ENCODE data around the gene NKD2.

NKD2 gene, protein sequence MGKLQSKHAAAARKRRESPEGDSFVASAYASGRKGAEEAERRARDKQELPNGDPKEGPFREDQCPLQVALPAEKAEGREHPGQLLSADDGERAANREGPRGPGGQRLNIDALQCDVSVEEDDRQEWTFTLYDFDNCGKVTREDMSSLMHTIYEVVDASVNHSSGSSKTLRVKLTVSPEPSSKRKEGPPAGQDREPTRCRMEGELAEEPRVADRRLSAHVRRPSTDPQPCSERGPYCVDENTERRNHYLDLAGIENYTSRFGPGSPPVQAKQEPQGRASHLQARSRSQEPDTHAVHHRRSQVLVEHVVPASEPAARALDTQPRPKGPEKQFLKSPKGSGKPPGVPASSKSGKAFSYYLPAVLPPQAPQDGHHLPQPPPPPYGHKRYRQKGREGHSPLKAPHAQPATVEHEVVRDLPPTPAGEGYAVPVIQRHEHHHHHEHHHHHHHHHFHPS

DNA sequence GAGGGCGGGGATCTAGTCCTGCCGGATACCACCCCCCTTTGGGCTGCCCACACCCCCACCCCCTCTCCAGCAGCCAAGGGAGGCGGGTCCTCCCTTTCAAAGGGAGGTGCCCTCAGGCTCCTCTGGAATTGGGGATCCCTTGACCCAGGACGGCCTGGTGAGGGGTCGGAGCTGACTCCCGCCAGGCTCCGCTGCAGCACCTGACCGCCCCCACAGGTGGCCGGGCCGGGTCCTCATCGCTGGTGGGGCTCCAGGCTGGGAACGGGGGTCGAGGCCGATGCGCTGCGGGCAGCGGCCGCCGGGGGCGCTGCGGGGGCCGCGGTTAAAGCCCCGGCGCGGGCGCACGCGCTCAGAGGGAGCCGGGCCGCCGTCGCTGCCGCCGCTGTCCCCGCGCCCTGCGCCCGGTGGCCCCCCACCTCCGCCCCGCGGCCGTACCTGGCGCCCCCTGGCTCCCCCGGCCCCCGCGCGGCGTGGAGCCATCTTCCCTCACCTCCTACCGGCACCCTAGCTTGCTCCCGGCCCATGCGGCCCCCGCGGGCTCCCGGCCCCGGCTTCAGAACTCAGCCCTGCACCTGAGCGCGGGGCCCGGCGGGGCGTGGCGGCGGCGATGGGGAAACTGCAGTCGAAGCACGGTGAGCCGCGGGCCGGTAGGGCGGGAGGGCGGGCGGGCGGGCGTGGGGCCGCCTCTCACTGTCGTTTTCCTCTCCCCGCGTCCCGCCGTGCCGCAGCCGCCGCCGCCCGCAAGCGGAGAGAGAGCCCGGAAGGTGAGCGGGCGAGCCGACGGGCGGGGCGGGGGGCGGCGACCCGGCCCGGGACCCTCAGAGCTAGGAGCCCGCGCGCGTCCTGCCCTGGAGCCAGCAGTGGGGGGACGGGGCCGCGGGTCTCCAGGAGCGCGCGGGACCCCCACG is at the start of gene NKD2:
Gene NKD2 (plus strand): TSS at position 352 of the 908 bp plus-strand sequence. CDS start 256 bp downstream, at position 608.
- TF ChIP-seq, protein P1, sequence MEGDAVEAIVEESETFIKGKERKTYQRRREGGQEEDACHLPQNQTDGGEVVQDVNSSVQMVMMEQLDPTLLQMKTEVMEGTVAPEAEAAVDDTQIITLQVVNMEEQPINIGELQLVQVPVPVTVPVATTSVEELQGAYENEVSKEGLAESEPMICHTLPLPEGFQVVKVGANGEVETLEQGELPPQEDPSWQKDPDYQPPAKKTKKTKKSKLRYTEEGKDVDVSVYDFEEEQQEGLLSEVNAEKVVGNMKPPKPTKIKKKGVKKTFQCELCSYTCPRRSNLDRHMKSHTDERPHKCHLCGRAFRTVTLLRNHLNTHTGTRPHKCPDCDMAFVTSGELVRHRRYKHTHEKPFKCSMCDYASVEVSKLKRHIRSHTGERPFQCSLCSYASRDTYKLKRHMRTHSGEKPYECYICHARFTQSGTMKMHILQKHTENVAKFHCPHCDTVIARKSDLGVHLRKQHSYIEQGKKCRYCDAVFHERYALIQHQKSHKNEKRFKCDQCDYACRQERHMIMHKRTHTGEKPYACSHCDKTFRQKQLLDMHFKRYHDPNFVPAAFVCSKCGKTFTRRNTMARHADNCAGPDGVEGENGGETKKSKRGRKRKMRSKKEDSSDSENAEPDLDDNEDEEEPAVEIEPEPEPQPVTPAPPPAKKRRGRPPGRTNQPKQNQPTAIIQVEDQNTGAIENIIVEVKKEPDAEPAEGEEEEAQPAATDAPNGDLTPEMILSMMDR (IDR thresholded peaks at IDR 0.05; ENCODE audit: borderline replicate concordance, control extremely low read depth, extremely low read depth, insufficient read depth, missing control alignments) = peak; percentile 46
- DNase-seq (ENCODE audit: low spot score) = peak; percentile 87
- in situ Hi-C loops (cut with MboI; ENCODE audit: low sequenced_read_pairs, unreplicated experiment) = no loop called here

DNA sequence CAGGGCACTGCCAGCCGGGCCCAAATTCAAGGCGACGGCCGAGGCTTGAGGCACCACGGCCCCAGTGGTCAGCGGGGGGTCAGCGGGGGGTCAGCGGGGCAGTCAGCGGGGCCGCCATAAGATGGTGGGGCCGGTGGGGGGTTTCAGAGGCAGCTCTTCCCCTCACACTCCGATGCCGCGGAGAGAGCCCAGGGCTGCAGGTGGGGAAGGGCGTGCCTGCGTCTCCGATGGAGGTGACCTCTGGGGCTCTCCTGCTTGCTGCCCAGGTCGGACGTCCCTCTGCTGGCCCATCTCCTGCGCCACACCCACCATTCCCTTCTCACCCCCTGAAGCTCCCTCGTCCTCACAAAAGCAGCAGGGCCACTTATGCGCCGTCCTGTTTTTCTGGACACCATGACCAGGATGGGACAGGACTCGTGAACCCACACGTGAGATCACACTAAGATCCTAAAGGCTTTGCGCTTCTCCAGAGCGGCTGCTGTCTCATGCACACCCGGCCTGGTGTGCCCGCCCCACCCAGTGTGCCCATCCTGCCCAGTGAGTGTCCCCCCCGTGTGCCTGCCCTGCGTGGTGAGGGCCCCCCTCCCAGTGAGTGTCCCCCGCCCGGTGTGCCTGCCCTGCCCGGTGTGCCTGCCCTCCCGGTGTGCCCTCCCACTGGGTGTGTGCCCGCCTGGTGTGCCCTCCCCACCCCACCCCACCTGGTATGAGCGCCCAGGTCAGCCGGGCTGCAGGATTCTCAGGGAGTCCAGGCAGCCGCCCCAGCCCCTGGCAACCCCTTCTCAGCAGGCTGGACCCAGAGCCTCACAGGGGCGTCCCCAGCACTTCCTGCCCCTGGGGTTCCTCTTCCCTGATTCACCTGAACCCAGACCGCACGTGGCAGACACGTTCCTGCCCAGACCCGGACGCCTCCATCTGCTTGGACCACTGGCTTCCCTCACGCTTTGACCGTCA is 48.7 kb upstream of the NKD2 start:
- in situ Hi-C loops (cut with MboI; ENCODE audit: low sequenced_read_pairs, unreplicated experiment) = no loop called here
- no peak for DNase-seq (ENCODE audit: low spot score)
- TF ChIP-seq, protein P1 (IDR thresholded peaks at IDR 0.05; ENCODE audit: borderline replicate concordance, control extremely low read depth, extremely low read depth, insufficient read depth, missing control alignments) = no peak

DNA sequence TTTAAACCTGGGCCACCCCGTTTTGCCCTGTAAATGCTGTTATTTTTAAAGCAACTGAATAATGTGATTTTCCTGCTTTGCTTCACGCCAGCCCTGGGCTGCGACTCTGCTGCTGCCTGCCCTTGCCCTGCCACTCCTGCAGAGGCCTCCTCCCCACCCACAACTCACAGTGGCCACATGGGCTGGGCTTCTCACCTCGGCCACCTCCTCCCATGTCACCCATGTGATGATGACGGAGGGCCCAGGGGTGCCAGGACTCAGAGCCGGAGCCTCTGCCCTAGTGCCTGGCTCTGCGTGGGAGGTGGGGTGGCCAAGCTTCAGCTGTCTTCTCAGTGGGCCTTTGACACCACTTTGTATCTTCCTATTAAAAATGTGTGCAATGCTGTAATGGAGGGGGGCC is 48.1 kb upstream of the NKD2 start:
- TF ChIP-seq, protein P1 (IDR thresholded peaks at IDR 0.05; ENCODE audit: borderline replicate concordance, control extremely low read depth, extremely low read depth, insufficient read depth, missing control alignments) = no peak
- no peak for DNase-seq (ENCODE audit: low spot score)

DNA sequence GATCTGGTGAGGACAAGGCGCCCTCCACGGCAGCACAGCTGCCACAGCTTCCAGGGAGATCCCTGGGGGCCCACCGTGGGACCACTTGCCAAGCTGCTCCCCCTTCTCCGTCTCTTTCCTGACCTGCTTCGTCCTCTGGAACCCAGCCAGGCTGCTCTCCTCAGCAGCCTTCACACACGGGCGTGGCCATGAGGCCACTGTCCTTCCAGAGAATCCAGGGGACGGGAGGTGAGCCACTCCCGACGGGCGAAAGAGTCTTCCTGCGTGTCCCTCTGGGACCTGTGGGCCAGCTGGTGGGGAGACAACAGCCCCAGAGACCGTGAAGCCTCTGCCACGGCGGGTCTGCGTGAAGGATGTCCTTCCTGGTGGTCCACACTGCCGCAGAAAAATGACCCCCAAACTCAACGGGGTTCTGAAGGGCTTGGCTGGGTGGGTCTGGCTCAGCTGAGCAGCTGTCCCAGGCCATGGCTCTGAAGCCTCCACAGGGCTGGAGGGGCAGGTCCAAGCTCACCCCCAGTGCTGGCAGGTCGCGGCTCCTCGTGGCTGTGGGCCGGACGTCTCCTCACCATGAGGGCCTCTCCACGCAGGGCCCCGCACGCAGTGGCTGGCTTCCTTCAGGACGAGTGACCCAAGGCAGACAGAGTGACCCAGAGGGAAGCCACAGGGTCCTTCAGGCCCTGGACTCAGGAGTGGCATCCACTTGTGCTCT is 47.4 kb upstream of the NKD2 start:
- DNase-seq (ENCODE audit: low spot score) = no peak
- in situ Hi-C loops (cut with MboI; ENCODE audit: low sequenced_read_pairs, unreplicated experiment) = no loop called here
- TF ChIP-seq, protein P1 (IDR thresholded peaks at IDR 0.05; ENCODE audit: borderline replicate concordance, control extremely low read depth, extremely low read depth, insufficient read depth, missing control alignments) = no peak

More for the DNA sequence above, 48.1 kb upstream of the NKD2 start:
- in situ Hi-C loops (cut with MboI; ENCODE audit: low sequenced_read_pairs, unreplicated experiment) = no loop called here

DNA sequence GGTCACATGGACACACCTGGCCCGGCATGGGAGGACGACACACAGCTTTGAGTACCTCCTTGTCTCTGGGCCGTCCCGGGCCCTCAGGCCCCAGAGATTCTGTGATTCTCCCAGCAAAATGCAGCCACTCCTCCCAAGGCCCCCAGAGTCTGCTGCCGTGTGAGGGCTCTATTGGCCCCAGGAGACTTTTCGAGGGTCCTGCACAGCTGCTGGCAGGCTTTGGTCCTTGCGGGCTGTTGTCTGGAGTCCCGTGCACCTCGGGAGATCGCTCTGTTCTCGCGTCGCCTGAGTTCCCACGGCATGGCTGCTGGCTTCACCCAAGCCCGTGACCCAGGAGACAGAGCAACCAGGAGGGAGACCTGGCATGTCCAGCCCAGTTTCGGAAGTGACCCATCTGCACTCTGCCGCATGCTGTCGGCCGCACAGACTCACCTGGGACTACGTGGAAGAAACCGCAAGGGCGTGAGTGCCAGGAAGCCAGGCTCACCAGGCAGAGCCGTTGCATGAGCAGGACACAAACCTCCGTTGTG is 46.8 kb upstream of the NKD2 start:
- DNase-seq (ENCODE audit: low spot score) = no peak
- TF ChIP-seq, protein P1 (IDR thresholded peaks at IDR 0.05; ENCODE audit: borderline replicate concordance, control extremely low read depth, extremely low read depth, insufficient read depth, missing control alignments) = no peak
- in situ Hi-C loops (cut with MboI; ENCODE audit: low sequenced_read_pairs, unreplicated experiment) = no loop called here

Measured in GM13976 (cell line).